SK-N-SH (cell line): Measurements from ENCODE around the gene DEPDC4. TPM values are rescaled to one million over a fixed set of nuclear protein-coding genes. Genes with fewer than 3 reads are reported as not detected.

Experiments used
- CTCF ChIA-PET: fragments of 300-600, 350-600 bp; formaldehyde crosslinking; extraction: SDS; loops from one replicate; lab custom pipeline; 2021; lab: Yijun Ruan, JAX
- POLR2A ChIA-PET: fragments of 350-600 bp; sonication (Branson Sonifier 250); formaldehyde crosslinking; extraction: SDS; loops from one replicate; lab custom pipeline; 2020; ENCODE audit warnings: antibody characterized with exemption, inconsistent platforms; lab: Yijun Ruan, JAX
- DNase-seq: peaks from one replicate; pipeline ENCODE4 v3.0.0; 2012
- H2AFZ ChIP-seq: fragments of 200-600 bp; sonication (generic); 2 replicates; pipeline ENCODE4 v1.8.1; 2016; ENCODE audit warnings: antibody characterized with exemption, mild to moderate bottlenecking, low read depth
- H3F3A ChIP-seq: fragments of 200-600 bp; sonication (generic); replicated peaks from 2 replicates; pipeline ENCODE3; 2016; ENCODE audit warnings: antibody characterized with exemption, mild to moderate bottlenecking; ENCODE audit not compliant: insufficient read depth
- H3K27ac ChIP-seq, 2 experiments: fragments of 200-500 bp in 1 of 2; fragments of 200-600 bp in 1 of 2; sonication (Bioruptor generic) in 1 of 2; sonication (generic), shearing (Covaris generic) in 1 of 2; 2 replicates each; pipeline versions ENCODE4 v1.5.1 to v1.6.1; 2014 to 2016; ENCODE audit warnings: low read depth in 2 of 2, inconsistent platforms in 1 of 2, low read length in 1 of 2, mild to moderate bottlenecking in 1 of 2, mixed read lengths in 1 of 2
- H3K27me3 ChIP-seq: fragments of 200-600 bp; sonication (generic), shearing (Covaris generic); 2 replicates; pipeline ENCODE4 v1.6.1; 2016; ENCODE audit warnings: mixed run types; ENCODE audit not compliant: insufficient read depth
- H3K36me3 ChIP-seq, 2 experiments: fragments of 200-500 bp in 1 of 2; fragments of 200-600 bp in 1 of 2; sonication (Bioruptor generic) in 1 of 2; sonication (generic) in 1 of 2; replicated peaks in 1 of 2; 2 replicates each; pipeline versions ENCODE3 to v1.5.1; 2014 to 2016; ENCODE audit warnings: low read length in 1 of 2, mild to moderate bottlenecking in 1 of 2; ENCODE audit not compliant: insufficient read depth in 2 of 2, control insufficient read depth in 1 of 2
- H3K4me1 ChIP-seq, 2 experiments: fragments of 200-500 bp in 1 of 2; fragments of 200-600 bp in 1 of 2; sonication (Bioruptor generic) in 1 of 2; sonication (generic), shearing (Covaris generic) in 1 of 2; 2 replicates each; pipeline versions ENCODE4 v1.5.1 to v1.6.1; 2014 to 2016; ENCODE audit warnings: low read depth in 1 of 2, low read length in 1 of 2, mixed run types in 1 of 2; ENCODE audit not compliant: insufficient read depth in 2 of 2, control insufficient read depth in 1 of 2
- H3K4me2 ChIP-seq: fragments of 200-600 bp; sonication (generic), shearing (Covaris generic); 2 replicates; pipeline ENCODE4 v1.6.1; 2017; ENCODE audit warnings: mixed run types
- H3K4me3 ChIP-seq, 2 experiments: fragments of 200-500 bp in 1 of 2; fragments of 200-600 bp in 1 of 2; sonication (Bioruptor generic) in 1 of 2; sonication (generic), shearing (Covaris generic) in 1 of 2; 2 replicates each; pipeline versions ENCODE4 v1.5.1 to v1.8.1; 2014 to 2016; ENCODE audit warnings: low read depth in 2 of 2, inconsistent platforms in 1 of 2, low read length in 1 of 2, mild to moderate bottlenecking in 1 of 2, mixed read lengths in 1 of 2, moderate library complexity in 1 of 2
- H3K79me2 ChIP-seq: fragments of 200-600 bp; sonication (generic); 2 replicates; pipeline ENCODE4 v1.8.1; 2017; ENCODE audit warnings: mild to moderate bottlenecking; ENCODE audit not compliant: insufficient read depth
- H3K9ac ChIP-seq: fragments of 200-600 bp; sonication (generic); 2 replicates; pipeline ENCODE4 v1.6.1; 2017; ENCODE audit warnings: mixed run types
- H3K9me2 ChIP-seq: fragments of 200-600 bp; sonication (generic); 2 replicates; pipeline ENCODE4 v1.6.1; 2017; ENCODE audit warnings: mixed run types
- H3K9me3 ChIP-seq: fragments of 200-600 bp; sonication (generic); 2 replicates; pipeline ENCODE4 v1.6.1; 2017; ENCODE audit warnings: mixed run types, mild to moderate bottlenecking, moderate library complexity
- H4K20me1 ChIP-seq: fragments of 200-600 bp; sonication (generic); 2 replicates; pipeline ENCODE4 v1.6.1; 2017; ENCODE audit warnings: mild to moderate bottlenecking, mixed run types; ENCODE audit not compliant: insufficient read depth
- CHD2 ChIP-seq: fragments of 150-350 bp; IDR thresholded peaks from 2 replicates; pipeline ENCODE4 v1.6.1; 2018; ENCODE audit warnings: low read length; ENCODE audit not compliant: partially characterized antibody
- ELF1 ChIP-seq: IDR thresholded peaks from 2 replicates; pipeline ENCODE4 v1.4.0; 2012
- EP300 ChIP-seq, 2 experiments: IDR thresholded peaks; 2 replicates each; pipeline versions ENCODE4 v1.4.0 to v1.6.1; 2012; ENCODE audit warnings: borderline replicate concordance in 1 of 2, low read depth in 1 of 2, low read length in 1 of 2
- EZH2phosphoT487 ChIP-seq: fragments of 200-600 bp; sonication (generic); IDR thresholded peaks from 2 replicates; pipeline ENCODE4 v1.6.1; 2017; ENCODE audit warnings: low read depth, mixed run types, mild to moderate bottlenecking, antibody characterized with exemption, moderate library complexity, borderline replicate concordance
- FOSL2 ChIP-seq: IDR thresholded peaks from 2 replicates; pipeline ENCODE4 v1.4.0; 2012; ENCODE audit warnings: low read depth, mild to moderate bottlenecking, moderate library complexity, borderline replicate concordance
- FOXM1 ChIP-seq: IDR thresholded peaks from 2 replicates; pipeline ENCODE4 v1.4.0; 2012; ENCODE audit warnings: low read depth, mild to moderate bottlenecking
- GATA2 ChIP-seq: sonication (generic); formaldehyde crosslinking; IDR thresholded peaks from 2 replicates; pipeline ENCODE4 v1.5.0; 2020; ENCODE audit warnings: mild to moderate bottlenecking, missing genetic modification reagents
- JUND ChIP-seq: IDR thresholded peaks from 2 replicates; pipeline ENCODE4 v1.4.0; 2012
- MAX ChIP-seq: IDR thresholded peaks from 2 replicates; pipeline ENCODE4 v1.4.0; 2012; ENCODE audit warnings: low read depth
- MEF2A ChIP-seq: IDR thresholded peaks from 2 replicates; pipeline ENCODE4 v1.4.0; 2012; ENCODE audit warnings: low read depth, borderline replicate concordance
- POLR2AphosphoS5 ChIP-seq: IDR thresholded peaks from 2 replicates; pipeline ENCODE4 v1.6.1; 2012; ENCODE audit warnings: low read depth, low read length
- RAD21 ChIP-seq: IDR thresholded peaks from 2 replicates; pipeline ENCODE4 v1.6.1; 2012; ENCODE audit warnings: mild to moderate bottlenecking, low read length
- RCOR1 ChIP-seq: fragments of 150-350 bp; IDR thresholded peaks from 2 replicates; pipeline ENCODE4 v1.6.1; 2017; ENCODE audit warnings: antibody characterized with exemption, low read length
- SMC3 ChIP-seq: IDR thresholded peaks from 2 replicates; pipeline ENCODE4 v1.6.1; 2012; ENCODE audit warnings: low read depth, low read length, improper control_type of control experiment
- TEAD4 ChIP-seq: IDR thresholded peaks from 2 replicates; pipeline ENCODE4 v1.4.0; 2012; ENCODE audit warnings: mild to moderate bottlenecking, borderline replicate concordance; ENCODE audit not compliant: insufficient read depth
- USF1 ChIP-seq: IDR thresholded peaks from 2 replicates; pipeline ENCODE4 v1.4.0; 2012; ENCODE audit warnings: low read depth, borderline replicate concordance
- YY1 ChIP-seq: IDR thresholded peaks from 2 replicates; pipeline ENCODE4 v1.4.0; 2012; ENCODE audit warnings: low read depth, mild to moderate bottlenecking
- ZBTB33 ChIP-seq: IDR thresholded peaks from 2 replicates; pipeline ENCODE4 v1.4.0; 2012; ENCODE audit warnings: low read depth, borderline replicate concordance
- WGBS: methylation state at CpG from one replicate; pipeline ENCODE4 v1.1.6; 2017; ENCODE audit warnings: low lambda C conversion rate; 5-methylcytosine and 5-hydroxymethylcytosine counted together
- polyA plus RNA-seq, 3 experiments: library from polyadenylated mRNA; depleted of rRNA; stranded (reverse); fragments of >200 nt; gene quantifications; 2 replicates each; pipeline ENCODE4 v1.2.3, GENCODE V29; 2012
- TF ChIP-seq, protein P1 (sequence below): fragments of 200-600 bp; sonication (generic); IDR thresholded peaks from 2 replicates; pipeline ENCODE4 v1.6.1; 2017; ENCODE audit warnings: antibody characterized with exemption, mild to moderate bottlenecking, moderate library complexity

The DEPDC4 gene
- polyA plus RNA-seq, 1 of the 3 experiments (the other 2 are of a cell fraction): 0.76 TPM

DNA sequence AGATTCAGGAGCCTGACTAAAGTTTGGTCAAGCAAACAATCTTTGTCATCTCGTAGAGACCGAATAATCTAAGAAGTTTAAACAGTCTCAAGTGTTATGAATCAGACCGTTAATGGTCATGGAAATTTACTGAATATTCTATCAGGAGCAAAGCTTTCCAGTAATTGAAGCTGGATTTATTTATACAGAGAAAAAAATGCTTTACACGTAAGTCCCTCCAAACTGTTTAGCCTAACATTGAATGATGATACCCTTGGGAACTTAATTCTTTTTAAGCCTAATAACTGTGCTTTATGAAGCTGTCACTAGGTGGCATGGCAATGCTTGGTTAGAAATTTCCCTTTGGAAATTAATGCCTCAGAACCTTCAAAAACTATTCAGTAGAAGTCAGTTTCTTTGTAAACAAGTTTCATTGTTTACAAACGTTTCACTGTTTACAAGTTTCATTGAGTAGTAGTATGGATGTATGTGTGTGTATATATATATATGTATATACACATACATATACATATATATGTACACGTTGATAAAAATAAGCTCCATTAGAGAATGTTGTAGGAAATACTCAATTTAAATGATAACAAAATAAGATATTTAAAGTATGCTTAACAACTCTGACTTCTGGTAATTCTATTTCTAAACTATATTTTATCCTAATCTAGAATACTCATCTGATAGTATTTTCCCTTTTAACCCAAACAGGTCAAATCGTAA lies 32.1 kb downstream of the DEPDC4 start:
- H3K9ac ChIP-seq: no peak overlapping the region
- peak; percentile 38 for DNase-seq
- H3K27ac ChIP-seq: no peak overlapping the region
- H3K27me3 ChIP-seq: no peaks in the 10 kb centered on the region
- peaks cover 4% of the 10 kb centered on the region for H3F3A ChIP-seq
- H3K4me2 ChIP-seq: no peak overlapping the region
- no peaks in the 10 kb centered on the region for H3K36me3 ChIP-seq
- no peaks in the 10 kb centered on the region for H3K9me3 ChIP-seq
- no peaks in the 10 kb centered on the region for H3K9me2 ChIP-seq
- no peaks in the 10 kb centered on the region for H4K20me1 ChIP-seq
- ChIA-PET POLR2A (no interaction called here), CTCF (interaction anchor here (0.7 to 4.9 kb wide), 29 partner anchors 9 to 507 kb away, joined by 3 to 52 read pairs (median 4); partner anchors contain the start of gene ACTR6)
- H2AFZ ChIP-seq: peak overlapping the region; percentile 53; the same call in 1 of the 2 replicates
- H3K79me2 ChIP-seq: no peaks in the 10 kb centered on the region
- WGBS: 49% methylated on average over 7 of the region's 7 CpGs
- no peaks in the 10 kb centered on the region for H3K4me1 ChIP-seq
- TF ChIP-seq, protein P1, sequence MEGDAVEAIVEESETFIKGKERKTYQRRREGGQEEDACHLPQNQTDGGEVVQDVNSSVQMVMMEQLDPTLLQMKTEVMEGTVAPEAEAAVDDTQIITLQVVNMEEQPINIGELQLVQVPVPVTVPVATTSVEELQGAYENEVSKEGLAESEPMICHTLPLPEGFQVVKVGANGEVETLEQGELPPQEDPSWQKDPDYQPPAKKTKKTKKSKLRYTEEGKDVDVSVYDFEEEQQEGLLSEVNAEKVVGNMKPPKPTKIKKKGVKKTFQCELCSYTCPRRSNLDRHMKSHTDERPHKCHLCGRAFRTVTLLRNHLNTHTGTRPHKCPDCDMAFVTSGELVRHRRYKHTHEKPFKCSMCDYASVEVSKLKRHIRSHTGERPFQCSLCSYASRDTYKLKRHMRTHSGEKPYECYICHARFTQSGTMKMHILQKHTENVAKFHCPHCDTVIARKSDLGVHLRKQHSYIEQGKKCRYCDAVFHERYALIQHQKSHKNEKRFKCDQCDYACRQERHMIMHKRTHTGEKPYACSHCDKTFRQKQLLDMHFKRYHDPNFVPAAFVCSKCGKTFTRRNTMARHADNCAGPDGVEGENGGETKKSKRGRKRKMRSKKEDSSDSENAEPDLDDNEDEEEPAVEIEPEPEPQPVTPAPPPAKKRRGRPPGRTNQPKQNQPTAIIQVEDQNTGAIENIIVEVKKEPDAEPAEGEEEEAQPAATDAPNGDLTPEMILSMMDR: peak; percentile 83
- TF ChIP-seq JUND (no peak), SMC3 (peak; percentile 78), YY1 (no peak), MEF2A (no peak), FOSL2 (no peak), ZBTB33 (no peak), MAX (no peak), RAD21 (peak; percentile 89)
- H3K4me3 ChIP-seq: no peak overlapping the region; a peak in 1 of 4 replicates

- H3K27ac ChIP-seq: no peak overlapping the region
- no peaks in the 10 kb centered on the region for H3K79me2 ChIP-seq
- H2AFZ ChIP-seq: peak overlapping the region; percentile 53; the same call in 1 of the 2 replicates
- no peak overlapping the region for H3K9ac ChIP-seq
- H3K9me3 ChIP-seq: no peaks in the 10 kb centered on the region
- peaks cover 4% of the 10 kb centered on the region for H3F3A ChIP-seq
- POLR2A ChIA-PET: no interaction called here
- no peaks in the 10 kb centered on the region for H3K9me2 ChIP-seq
- CTCF ChIA-PET: interaction anchor here (0.8 to 4.9 kb wide), 20 partner anchors 9 to 438 kb away, joined by 3 to 52 read pairs (median 4); partner anchors contain the start of gene ACTR6
- no peak overlapping the region for H3K4me2 ChIP-seq
- DNase-seq: no peak
- H4K20me1 ChIP-seq: no peaks in the 10 kb centered on the region
- no peak overlapping the region for H3K4me3 ChIP-seq
- H3K4me1 ChIP-seq: no peaks in the 10 kb centered on the region
- H3K27me3 ChIP-seq: no peaks in the 10 kb centered on the region
- H3K36me3 ChIP-seq: no peaks in the 10 kb centered on the region
- 47% methylated on average over 3 of the region's 3 CpGs for WGBS
- TF ChIP-seq RCOR1 (no peak), USF1 (no peak), GATA2 (no peak), SMC3 (no peak), TEAD4 (no peak), FOSL2 (no peak), CHD2 (no peak), FOXM1 (no peak), POLR2AphosphoS5 (no peak), MEF2A (no peak), JUND (no peak), EZH2phosphoT487 (no peak), ELF1 (no peak), EP300 (IDR thresholded peaks at IDR 0.05; ENCODE audit: borderline replicate concordance in 1 of 2, low read depth in 1 of 2, low read length in 1 of 2) (no peak)
- TF ChIP-seq, all 33 proteins: peak for 0
Observed at GRCh38 chr12:100234166-100234565, 32.7 kb downstream of the DEPDC4 start.
